Progenitor cell of endocrine pancreas (in vitro differentiated cells): ENCODE data around the gene CCDC117. TPM values are rescaled to one million over a fixed set of nuclear protein-coding genes. Genes with fewer than 3 reads are reported as not detected.
A peak's percentile ranks its signal among the peaks of the same experiment; 100 is the strongest.

ENCODE experiments used
- DNase-seq: peaks from one replicate; pipeline ENCODE4 v3.0.0; 2021; ENCODE audit warnings: low spot score; ENCODE audit not compliant: unreplicated experiment
- H3K27ac Mint-ChIP-seq: 2 replicates; pipeline ENCODE4 v1.8.0; 2021; ENCODE audit warnings: mild to moderate bottlenecking, moderate library complexity, mixed read lengths
- H3K27me3 Mint-ChIP-seq: 2 replicates; pipeline ENCODE4 v1.8.0; 2021; ENCODE audit warnings: mixed read lengths
- H3K36me3 Mint-ChIP-seq: 2 replicates; pipeline ENCODE4 v1.8.0; 2022; ENCODE audit warnings: mixed read lengths; ENCODE audit not compliant: insufficient read depth
- H3K4me1 Mint-ChIP-seq: 2 replicates; pipeline ENCODE4 v1.8.0; 2021; ENCODE audit warnings: low read depth, mixed read lengths
- H3K4me3 Mint-ChIP-seq: 2 replicates; pipeline ENCODE4 v1.8.0; 2021; ENCODE audit warnings: low read depth, mild to moderate bottlenecking, moderate library complexity, mixed read lengths
- H3K9me3 Mint-ChIP-seq: 2 replicates; pipeline ENCODE4 v1.8.0; 2021; ENCODE audit warnings: low read depth, mixed read lengths
- total RNA-seq: library from RNA; stranded (reverse); gene quantifications from 2 replicates; pipeline ENCODE4 v1.2.1, GENCODE V29; 2021
- TF ChIP-seq, protein P1 (sequence below): fragments of 200-600 bp; sonication (generic); IDR thresholded peaks from one replicate; pipeline ENCODE4 v1.5.0; 2021; ENCODE audit warnings: antibody characterized with exemption, mild to moderate bottlenecking; ENCODE audit not compliant: unreplicated experiment

The CCDC117 gene
- total RNA-seq, 1 donor from 2014 or later: 39.9 TPM

DNA sequence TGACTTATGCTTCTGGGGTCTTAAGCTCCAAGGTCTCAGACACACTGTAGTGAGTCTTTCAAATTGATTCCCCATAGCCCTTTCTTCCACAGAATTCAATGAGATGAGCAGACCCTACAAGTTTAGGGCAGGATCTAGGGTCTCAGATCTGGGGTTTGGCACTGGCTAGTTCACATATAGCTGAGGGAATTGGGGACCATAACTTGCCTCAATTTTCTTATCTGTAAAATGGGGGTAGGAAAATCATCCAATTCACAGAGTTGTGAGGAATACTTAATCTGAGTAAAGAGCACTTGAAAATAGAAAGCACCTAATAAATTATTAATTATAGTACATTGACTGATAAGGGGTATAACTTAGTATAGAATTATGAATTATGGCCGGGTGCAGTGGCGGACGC lies 5.9 kb upstream of the CCDC117 start:
- DNase-seq: no peak
- TF ChIP-seq, protein P1, sequence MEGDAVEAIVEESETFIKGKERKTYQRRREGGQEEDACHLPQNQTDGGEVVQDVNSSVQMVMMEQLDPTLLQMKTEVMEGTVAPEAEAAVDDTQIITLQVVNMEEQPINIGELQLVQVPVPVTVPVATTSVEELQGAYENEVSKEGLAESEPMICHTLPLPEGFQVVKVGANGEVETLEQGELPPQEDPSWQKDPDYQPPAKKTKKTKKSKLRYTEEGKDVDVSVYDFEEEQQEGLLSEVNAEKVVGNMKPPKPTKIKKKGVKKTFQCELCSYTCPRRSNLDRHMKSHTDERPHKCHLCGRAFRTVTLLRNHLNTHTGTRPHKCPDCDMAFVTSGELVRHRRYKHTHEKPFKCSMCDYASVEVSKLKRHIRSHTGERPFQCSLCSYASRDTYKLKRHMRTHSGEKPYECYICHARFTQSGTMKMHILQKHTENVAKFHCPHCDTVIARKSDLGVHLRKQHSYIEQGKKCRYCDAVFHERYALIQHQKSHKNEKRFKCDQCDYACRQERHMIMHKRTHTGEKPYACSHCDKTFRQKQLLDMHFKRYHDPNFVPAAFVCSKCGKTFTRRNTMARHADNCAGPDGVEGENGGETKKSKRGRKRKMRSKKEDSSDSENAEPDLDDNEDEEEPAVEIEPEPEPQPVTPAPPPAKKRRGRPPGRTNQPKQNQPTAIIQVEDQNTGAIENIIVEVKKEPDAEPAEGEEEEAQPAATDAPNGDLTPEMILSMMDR: no peak
- Mint-ChIP-seq H3K9me3 (peaks cover 5% of the 10 kb centered on the region), H3K27ac (no peak overlapping the region), H3K27me3 (no peaks in the 10 kb centered on the region), H3K4me1 (no peaks in the 10 kb centered on the region), H3K4me3 (no peak overlapping the region), H3K36me3 (no peaks in the 10 kb centered on the region)

DNA sequence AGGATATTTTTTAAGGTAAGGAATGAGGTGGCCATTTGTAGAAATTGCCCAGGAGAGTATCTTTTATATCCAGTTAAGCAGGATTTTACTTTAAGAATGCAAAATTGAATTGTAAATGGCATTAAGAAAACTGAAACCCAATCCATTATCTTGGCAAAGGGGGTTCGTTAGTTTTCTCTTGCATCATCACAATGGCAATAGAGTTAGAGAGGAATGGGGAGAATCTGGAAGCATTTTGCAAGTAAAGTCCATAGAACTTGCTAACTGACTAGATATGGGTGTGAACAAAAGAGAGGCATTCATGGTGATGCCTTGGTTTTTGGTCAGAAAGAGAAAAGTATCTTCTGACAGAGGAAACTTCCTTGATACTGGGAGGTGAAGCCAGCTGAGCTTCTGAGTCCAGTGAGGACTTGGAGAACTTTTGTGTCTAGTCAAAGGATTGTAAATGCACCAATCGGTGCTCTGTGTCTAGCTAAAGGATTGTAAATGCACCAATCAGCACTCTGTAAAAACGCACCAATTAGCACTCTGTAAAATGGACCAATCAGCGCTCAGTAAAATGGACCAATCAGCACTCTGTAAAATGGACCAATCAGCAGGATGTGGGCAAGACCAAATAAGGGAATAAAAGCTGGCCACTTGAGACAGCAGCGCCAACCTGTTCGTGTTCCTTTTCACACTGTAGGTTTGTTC lies 3.6 kb upstream of the CCDC117 start:
- peaks cover 7% of the 10 kb centered on the region for H3K4me1 Mint-ChIP-seq
- H3K36me3 Mint-ChIP-seq: peaks cover 4% of the 10 kb centered on the region
- H3K27me3 Mint-ChIP-seq: no peaks in the 10 kb centered on the region
- DNase-seq: no peak
- TF ChIP-seq, protein P1: no peak
- H3K4me3 Mint-ChIP-seq: no peak overlapping the region
- H3K27ac Mint-ChIP-seq: no peak overlapping the region
- H3K9me3 Mint-ChIP-seq: peaks cover 5% of the 10 kb centered on the region

DNA sequence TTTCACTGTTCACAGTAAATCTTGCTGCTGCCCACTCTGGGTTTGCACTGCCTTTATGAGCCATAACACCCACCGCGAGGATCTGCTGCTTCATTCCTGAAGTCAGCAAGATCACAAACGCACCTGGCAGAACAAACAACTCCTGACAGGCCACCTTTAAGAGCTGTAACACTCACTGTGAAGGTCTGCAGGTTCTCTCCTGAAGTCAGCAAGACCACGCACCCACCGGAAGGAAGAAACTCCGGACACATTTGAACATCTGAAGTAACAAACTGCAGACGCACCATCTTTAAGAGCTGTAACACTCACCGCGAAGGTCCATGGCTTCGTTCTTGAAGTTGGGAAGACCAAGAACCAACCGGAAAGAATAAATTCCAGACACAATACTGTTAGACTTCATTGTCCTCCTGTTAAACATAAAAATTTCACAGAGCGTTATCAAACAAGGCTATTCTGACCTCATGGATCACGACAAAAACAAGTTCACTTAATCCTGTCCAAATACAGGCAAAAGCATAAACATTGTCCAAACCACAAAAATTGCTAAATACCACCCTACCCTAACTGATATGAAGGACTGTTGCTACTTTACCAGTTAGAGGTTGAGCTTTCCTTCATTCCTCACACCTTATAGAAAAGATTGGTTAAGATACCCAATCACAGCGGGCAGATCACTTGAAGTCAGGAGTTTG lies 3.0 kb upstream of the CCDC117 start:
- Mint-ChIP-seq H3K36me3 (peaks cover 6% of the 10 kb centered on the region), H3K4me1 (peaks cover 8% of the 10 kb centered on the region), H3K4me3 (no peak overlapping the region), H3K27ac (no peak overlapping the region), H3K27me3 (no peaks in the 10 kb centered on the region), H3K9me3 (peaks cover 5% of the 10 kb centered on the region)
- DNase-seq: no peak
- TF ChIP-seq, protein P1: no peak

DNA sequence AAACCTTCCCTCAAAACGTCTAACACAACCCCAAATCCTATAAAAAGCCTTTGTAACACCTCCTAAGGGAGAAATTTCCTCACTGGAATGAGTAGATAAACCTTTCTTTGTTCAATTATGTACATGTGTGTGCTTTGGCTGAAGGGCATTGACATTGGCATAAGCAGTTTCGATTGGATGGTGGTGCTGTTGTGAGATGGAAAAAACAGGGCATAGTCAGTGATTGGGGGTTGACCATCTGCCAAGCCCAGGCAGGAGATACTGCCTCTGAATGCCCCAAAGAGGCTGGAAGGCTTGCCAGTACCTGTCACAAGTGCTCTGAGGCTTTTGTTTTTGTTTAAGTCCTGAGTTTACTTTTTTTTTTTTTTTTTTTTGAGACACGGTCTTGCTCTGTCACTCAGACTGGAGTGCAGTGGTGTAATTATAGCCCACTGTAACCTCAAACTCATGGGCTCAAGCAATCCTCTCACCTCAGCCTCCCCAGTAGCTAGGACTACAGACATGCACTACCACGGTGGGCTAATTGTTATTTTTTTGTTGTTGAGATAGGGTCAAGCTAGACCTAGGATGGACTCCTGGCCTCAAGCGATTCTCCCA lies 1.2 kb upstream of the CCDC117 start:
- no peak overlapping the region for H3K4me3 Mint-ChIP-seq
- no peak for DNase-seq

DNA sequence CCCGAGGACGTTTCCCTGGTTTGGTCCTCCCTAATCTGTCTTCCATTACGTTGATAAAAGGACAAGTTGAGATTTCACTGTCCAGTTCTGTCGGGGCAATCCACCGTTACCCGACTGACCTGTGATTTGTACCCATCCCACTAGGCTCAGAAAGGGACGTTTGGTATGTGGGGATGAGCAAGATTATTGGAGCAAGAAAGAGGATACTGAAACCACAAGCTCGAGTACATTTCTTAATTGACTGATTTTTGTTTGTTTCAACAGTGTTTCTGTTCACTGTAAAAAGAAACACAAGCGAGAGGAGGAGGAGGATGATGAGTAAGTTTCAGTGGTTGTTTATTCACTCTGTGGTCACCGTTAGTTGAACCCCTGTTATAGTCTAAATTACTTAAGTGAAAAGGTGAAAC lies 969 bp downstream of the CCDC117 start:
- no peaks in the 10 kb centered on the region for H3K27me3 Mint-ChIP-seq
- peak overlapping the region; percentile 84 for H3K4me3 Mint-ChIP-seq
- peaks cover 21% of the 10 kb centered on the region for H3K36me3 Mint-ChIP-seq
- no peak for DNase-seq
- peak overlapping the region; percentile 95 for H3K27ac Mint-ChIP-seq
- H3K9me3 Mint-ChIP-seq: peaks cover 5% of the 10 kb centered on the region
- H3K4me1 Mint-ChIP-seq: peaks cover 11% of the 10 kb centered on the region
- TF ChIP-seq, protein P1: no peak

More for the DNA sequence above, 1.2 kb upstream of the CCDC117 start:
- H3K9me3 Mint-ChIP-seq: peaks cover 5% of the 10 kb centered on the region
- H3K36me3 Mint-ChIP-seq: peaks cover 15% of the 10 kb centered on the region
- peaks cover 11% of the 10 kb centered on the region for H3K4me1 Mint-ChIP-seq
- TF ChIP-seq, protein P1: no peak
- no peaks in the 10 kb centered on the region for H3K27me3 Mint-ChIP-seq
- no peak overlapping the region for H3K27ac Mint-ChIP-seq
